OCI-LY1 (cell line): ENCODE measurements around the gene NEUROD1.

Experiments used
- H2AFZ ChIP-seq: fragments of 200-600 bp; sonication (generic), shearing (Covaris generic); 2 replicates; pipeline ENCODE4 v1.6.0; 2014; ENCODE audit warnings: antibody characterized with exemption, mild to moderate bottlenecking, low read length
- H3F3A ChIP-seq: fragments of 200-600 bp; sonication (generic), shearing (Covaris generic); 2 replicates; pipeline ENCODE4 v1.6.0; 2014; ENCODE audit warnings: mild to moderate bottlenecking, antibody characterized with exemption, low read length, moderate library complexity; ENCODE audit not compliant: insufficient read depth
- H3K27ac ChIP-seq: fragments of 200-600 bp; sonication (generic); 2 replicates; pipeline ENCODE4 v1.5.1; 2014; ENCODE audit warnings: low read length, mixed run types, mild to moderate bottlenecking, low read depth; ENCODE audit not compliant: poor library complexity, severe bottlenecking
- H3K27me3 ChIP-seq: fragments of 200-600 bp; sonication (generic); 2 replicates; pipeline ENCODE4 v1.6.0; 2014; ENCODE audit warnings: antibody characterized with exemption, mild to moderate bottlenecking, low read length, moderate library complexity; ENCODE audit not compliant: insufficient read depth
- H3K36me3 ChIP-seq: fragments of 200-600 bp; sonication (generic); 2 replicates; pipeline ENCODE4 v1.6.1; 2014; ENCODE audit warnings: mild to moderate bottlenecking, antibody characterized with exemption, low read length, moderate library complexity, mixed read lengths; ENCODE audit not compliant: insufficient read depth
- H3K4me1 ChIP-seq: fragments of 200-600 bp; sonication (generic); 2 replicates; pipeline ENCODE4 v1.5.1; 2014; ENCODE audit warnings: mild to moderate bottlenecking, low read length, moderate library complexity; ENCODE audit not compliant: insufficient read depth, severe bottlenecking
- H3K4me2 ChIP-seq: fragments of 200-600 bp; sonication (generic), shearing (Covaris generic); 2 replicates; pipeline ENCODE4 v1.6.1; 2014; ENCODE audit warnings: low read length
- H3K4me3 ChIP-seq: fragments of 200-600 bp; sonication (generic); 2 replicates; pipeline ENCODE4 v1.5.1; 2014; ENCODE audit warnings: low read length, low read depth, mild to moderate bottlenecking, mixed read lengths; ENCODE audit not compliant: poor library complexity, severe bottlenecking
- H3K79me2 ChIP-seq: fragments of 200-600 bp; shearing (Covaris generic); 2 replicates; pipeline ENCODE4 v1.6.1; 2016; ENCODE audit warnings: mixed run types, low read length, mixed read lengths; ENCODE audit not compliant: insufficient read depth
- H3K9ac ChIP-seq: fragments of 200-600 bp; sonication (generic), shearing (Covaris generic); 2 replicates; pipeline ENCODE4 v1.6.1; 2014; ENCODE audit warnings: mild to moderate bottlenecking, low read length, mixed read lengths
- H3K9me2 ChIP-seq: fragments of 200-600 bp; sonication (generic), shearing (Covaris generic); 2 replicates; pipeline ENCODE4 v1.6.1; 2014; ENCODE audit warnings: low read depth, mild to moderate bottlenecking, low read length, mixed read lengths
- H3K9me3 ChIP-seq: fragments of 200-600 bp; shearing (Covaris generic); 2 replicates; pipeline ENCODE4 v1.6.1; 2014; ENCODE audit warnings: low read length, mixed read lengths
- H4K20me1 ChIP-seq: fragments of 200-600 bp; sonication (generic), shearing (Covaris generic); 2 replicates; pipeline ENCODE4 v1.6.0; 2016; ENCODE audit warnings: mild to moderate bottlenecking, low read length; ENCODE audit not compliant: insufficient read depth
- CTCF ChIP-seq: fragments of 200-600 bp; sonication (generic), shearing (Covaris generic); IDR thresholded peaks from 2 replicates; pipeline ENCODE4 v1.5.1; 2017; ENCODE audit warnings: mild to moderate bottlenecking, antibody characterized with exemption, low read length, moderate library complexity, mixed read lengths
- EZH2 ChIP-seq: fragments of 200-600 bp; sonication (generic), shearing (Covaris generic); IDR thresholded peaks from 2 replicates; pipeline ENCODE4 v1.8.0; 2017; ENCODE audit warnings: borderline replicate concordance, mixed run types, mild to moderate bottlenecking, antibody characterized with exemption, low read length, moderate library complexity, mixed read lengths

Gene NEUROD1

GRCh38 chr2:181628590-181629585 is 51.4 kb downstream of the NEUROD1 start:
- no peak overlapping the region for H3K4me2 ChIP-seq
- H3K9ac ChIP-seq = no peak overlapping the region
- no peaks in the 10 kb centered on the region for H3K9me3 ChIP-seq
- H3F3A ChIP-seq = no peaks in the 10 kb centered on the region
- TF ChIP-seq CTCF = no peak
- TF ChIP-seq EZH2 = no peak
- H3K4me1 ChIP-seq = no peaks in the 10 kb centered on the region
- no peaks in the 10 kb centered on the region for H3K27me3 ChIP-seq
- H2AFZ ChIP-seq = no peak overlapping the region
- no peaks in the 10 kb centered on the region for H4K20me1 ChIP-seq
- no peaks in the 10 kb centered on the region for H3K9me2 ChIP-seq
- no peaks in the 10 kb centered on the region for H3K36me3 ChIP-seq
- no peaks in the 10 kb centered on the region for H3K79me2 ChIP-seq
- no peak overlapping the region for H3K4me3 ChIP-seq
- H3K27ac ChIP-seq = no peak overlapping the region

GRCh38 chr2:181627545-181627944 is 52.8 kb downstream of the NEUROD1 start:
- no peak overlapping the region for H3K9ac ChIP-seq
- no peaks in the 10 kb centered on the region for H3K9me3 ChIP-seq
- no peak overlapping the region for H3K4me2 ChIP-seq
- no peaks in the 10 kb centered on the region for H3K4me1 ChIP-seq
- TF ChIP-seq EZH2 (no peak), CTCF (no peak)
- no peak overlapping the region for H2AFZ ChIP-seq
- H3K4me3 ChIP-seq = no peak overlapping the region
- H3K27ac ChIP-seq = no peak overlapping the region
- no peaks in the 10 kb centered on the region for H3K9me2 ChIP-seq
- H3K27me3 ChIP-seq = no peaks in the 10 kb centered on the region
- no peaks in the 10 kb centered on the region for H3F3A ChIP-seq
- H4K20me1 ChIP-seq = no peaks in the 10 kb centered on the region
- no peaks in the 10 kb centered on the region for H3K79me2 ChIP-seq
- H3K36me3 ChIP-seq = no peaks in the 10 kb centered on the region

DNA sequence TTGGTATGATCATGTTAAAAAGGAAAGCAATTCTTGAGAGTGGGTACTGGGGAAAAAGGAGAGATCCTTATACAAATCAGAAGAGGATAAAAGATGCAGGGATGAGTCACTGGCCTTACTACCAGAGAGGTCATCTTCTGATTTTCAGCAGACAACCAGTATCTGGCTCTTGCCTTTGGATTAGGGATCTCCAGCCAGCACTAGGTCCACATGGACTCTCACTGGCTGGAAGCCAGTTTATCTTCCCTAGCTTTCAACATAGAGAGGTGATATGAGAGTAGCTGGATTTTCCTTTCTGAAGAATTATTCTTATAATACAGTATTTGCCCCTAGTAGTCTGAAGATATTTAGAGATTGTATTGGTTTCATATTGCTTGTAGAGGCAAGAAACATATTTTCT is 53.6 kb downstream of the NEUROD1 start:
- H3K27me3 ChIP-seq = no peaks in the 10 kb centered on the region
- H3K9ac ChIP-seq = no peak overlapping the region
- H3K4me1 ChIP-seq = no peaks in the 10 kb centered on the region
- H3K4me3 ChIP-seq = no peak overlapping the region
- H3K27ac ChIP-seq = no peak overlapping the region
- H3K9me3 ChIP-seq = no peaks in the 10 kb centered on the region
- no peak overlapping the region for H2AFZ ChIP-seq
- no peak overlapping the region for H3K4me2 ChIP-seq
- no peaks in the 10 kb centered on the region for H3K36me3 ChIP-seq
- H3K9me2 ChIP-seq = no peaks in the 10 kb centered on the region
- H4K20me1 ChIP-seq = no peaks in the 10 kb centered on the region
- H3F3A ChIP-seq = no peaks in the 10 kb centered on the region
- TF ChIP-seq CTCF (no peak), EZH2 (no peak)
- H3K79me2 ChIP-seq = no peaks in the 10 kb centered on the region
